Suppressor macrophage treated with lipopolysaccharide for 1 hour (primary cell): Measurements from ENCODE around the gene DGKI.

ENCODE experiments used
- DNase-seq, 3 donors: peaks; one replicate each; pipeline ENCODE4 v3.0.0-alpha.2; 2020 to 2022

Gene DGKI

DNA sequence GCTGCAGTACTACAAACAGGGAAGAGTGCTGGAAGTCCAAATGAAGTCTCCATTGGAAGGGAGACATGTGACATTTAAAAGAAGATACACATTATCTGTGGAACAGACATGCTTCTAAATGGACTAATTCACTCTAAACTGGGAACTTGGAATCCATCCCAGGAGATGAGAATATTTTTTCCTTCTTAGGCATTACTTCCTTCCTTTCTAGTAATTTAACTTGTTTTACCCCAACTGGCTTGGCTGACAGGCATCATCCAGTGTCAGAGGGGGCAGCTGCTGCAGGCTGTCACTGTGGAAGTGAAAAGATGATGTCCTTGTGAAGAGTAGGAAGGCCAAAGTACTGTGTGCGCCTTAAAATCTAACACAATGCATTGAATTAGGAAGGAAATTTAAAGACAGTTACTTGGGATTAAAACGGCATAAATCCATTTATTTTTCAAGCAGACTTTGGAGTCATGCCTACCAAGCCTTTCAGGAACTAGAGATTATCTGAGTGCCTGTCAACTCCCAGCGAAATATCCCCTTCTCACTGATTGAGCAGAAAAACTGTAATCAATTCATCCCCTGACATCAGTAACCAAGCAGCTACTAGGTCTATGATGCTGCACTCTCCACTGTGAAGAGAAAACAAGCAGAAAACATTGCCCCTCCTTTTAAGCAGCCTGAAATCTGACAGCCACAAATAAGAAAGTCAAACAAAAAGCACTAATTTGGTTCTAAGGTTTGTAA is 161.2 kb downstream of the DGKI start:
- DNase-seq, result no peak

DNA sequence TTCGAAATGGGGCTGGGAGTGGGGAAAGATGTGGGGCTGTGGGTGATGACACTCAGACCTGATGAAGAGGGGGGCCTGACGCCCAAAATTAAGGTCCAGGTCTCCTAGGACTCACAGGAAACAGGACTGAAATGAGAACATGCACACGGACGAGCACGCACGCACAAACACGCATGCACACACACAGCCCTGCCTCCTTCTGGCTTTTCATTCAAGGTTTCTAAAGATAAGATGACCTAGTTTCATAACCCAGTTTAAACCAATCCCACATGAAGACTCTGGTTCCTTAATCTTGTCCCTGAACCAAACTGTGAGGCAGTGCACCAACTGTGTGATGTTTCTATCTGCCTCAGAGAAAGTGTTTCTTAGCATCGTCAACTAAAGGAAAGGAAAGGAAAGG is 162.0 kb downstream of the DGKI start:
- no peak for DNase-seq

DNA sequence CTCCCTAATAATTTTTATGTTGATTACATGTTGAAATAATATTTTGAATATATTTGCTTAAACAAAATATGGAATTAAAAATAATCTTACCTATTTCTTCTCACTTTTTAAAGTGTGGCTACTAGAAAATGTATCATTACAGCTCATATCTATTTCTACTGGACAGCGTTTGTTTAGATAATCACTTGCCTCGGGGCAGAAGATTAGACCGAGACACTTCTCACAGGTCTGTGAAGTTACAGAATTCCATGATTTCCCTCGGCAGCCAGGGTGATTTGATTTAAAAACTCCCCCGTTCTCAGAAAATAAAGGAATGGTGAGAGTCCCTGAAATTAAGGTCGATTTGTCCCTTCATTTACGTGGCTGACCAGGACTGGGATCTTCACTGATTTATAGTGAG is 162.5 kb downstream of the DGKI start:
- DNase-seq, result no peak

DNA sequence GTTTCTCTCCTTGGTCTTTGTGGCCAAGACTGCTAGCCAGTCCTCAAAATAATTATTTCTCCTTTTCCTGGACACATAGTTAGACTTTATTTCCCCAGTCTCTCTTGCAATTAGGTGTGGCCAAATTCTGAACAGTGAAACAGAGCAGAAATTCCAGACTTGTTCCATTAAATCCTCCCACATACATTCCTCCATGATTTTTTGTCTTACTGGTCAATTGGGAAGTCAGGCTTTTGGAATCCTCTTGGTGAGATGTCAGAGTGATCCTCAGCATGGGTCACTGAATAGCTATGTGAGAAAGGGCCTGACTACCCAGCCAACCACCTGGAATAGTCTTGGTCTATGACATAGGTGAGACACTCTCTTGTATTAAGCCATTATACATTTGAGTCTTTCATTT is 164.2 kb downstream of the DGKI start:
- DNase-seq, result no peak

DNA sequence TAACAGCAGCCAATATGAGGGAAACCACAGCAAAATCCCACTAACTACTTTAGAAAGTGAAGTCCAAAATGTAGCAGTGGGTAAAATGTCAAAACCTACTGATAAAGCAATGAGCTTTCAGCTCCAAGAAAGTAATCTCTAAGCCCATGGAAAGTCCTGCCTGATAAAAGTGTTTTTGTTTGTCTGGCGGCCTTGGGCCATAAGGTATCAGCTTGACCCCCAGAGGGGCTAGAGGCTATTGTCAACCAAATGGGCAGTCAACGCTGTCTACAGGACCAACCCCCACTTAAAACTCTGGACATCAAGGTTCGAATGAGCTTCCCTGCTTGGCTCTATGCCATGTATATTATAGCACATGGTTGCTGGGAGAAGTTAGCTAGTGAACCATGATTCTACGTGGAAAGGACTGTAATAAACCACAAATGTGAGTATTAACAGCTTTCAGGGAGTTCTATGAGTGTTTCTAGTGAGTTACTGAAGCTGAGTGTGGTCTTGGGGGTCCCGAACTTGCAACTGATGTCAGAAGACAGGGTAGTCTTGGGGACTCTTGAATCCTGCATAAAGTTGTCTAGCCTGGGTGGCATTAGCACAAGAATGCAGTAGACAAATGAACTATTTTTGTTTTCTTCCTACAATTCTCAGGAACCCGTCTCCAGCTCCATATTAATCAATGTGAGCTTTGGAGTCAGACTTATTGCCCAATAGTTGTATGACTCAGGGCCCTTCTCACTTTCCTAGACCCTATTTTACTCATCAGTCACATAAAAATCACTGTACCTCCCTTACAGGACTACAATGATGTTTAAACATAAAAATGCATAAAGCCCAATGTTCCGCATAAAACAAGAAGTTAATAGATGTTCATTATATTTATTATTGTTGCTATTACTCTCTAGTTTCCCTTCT is 164.9 kb downstream of the DGKI start:
- peak; percentile 20 to 51 (median 39) for DNase-seq

DNA sequence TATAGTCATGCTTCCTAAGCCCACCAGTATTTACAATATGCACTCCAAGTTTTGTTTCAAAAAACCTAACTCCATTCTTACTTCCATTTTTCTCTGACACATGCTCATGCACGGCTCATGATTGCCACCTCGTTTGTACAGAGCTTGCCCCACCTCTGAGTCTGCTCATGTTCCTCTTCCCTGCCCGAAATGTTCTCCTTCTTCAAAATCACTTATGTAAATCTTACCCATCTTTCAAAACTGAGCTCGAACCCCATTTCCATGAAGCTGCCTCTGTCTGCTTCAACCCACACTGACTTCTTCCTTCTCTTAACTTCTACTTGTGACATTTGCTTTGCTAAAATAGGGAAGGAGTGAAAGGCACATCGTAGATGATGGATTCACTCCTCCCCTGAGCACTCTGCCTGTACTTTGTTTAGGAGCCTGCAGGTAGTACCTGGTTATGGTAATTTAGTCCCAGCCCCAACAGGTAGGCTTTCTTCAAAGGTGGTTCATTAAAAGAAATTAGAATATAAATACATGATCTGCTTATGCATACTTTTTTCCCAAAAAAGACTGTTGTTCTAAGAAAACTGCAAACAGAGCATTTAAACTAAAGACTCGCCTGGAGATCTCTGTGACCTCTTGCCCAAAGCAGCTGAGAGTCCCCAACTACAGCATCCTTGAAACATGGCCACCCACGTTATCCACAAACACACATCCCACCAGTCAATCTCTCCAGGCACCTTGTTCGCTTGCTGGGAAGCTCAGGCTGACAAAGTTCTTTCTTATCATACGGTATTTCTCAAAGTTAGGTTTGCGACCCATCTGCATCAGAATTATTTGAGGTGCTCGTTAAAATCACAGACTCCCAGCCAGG is 172.0 kb downstream of the DGKI start:
- DNase-seq, result peak; percentile 57 to 61 (median 58)

DNA sequence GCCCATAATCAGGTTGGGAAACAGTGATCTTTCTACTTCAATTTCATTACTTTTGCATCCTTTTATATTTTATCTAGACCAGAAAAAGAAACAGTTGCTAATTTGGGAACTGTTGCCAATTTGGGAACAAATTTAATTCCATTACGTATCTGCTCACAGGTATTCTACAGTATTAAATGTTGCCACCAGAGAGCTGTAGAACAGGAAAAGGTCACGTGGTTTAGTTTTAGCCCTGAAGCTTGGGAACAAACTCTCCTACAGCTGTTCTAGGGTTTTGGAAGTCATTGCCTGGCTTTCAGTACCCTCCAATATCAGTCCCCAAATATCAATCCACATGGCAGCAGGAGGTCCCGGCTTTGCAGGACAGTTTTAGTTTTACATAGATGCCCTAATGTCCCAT is 172.7 kb downstream of the DGKI start:
- DNase-seq, result no peak

DNA sequence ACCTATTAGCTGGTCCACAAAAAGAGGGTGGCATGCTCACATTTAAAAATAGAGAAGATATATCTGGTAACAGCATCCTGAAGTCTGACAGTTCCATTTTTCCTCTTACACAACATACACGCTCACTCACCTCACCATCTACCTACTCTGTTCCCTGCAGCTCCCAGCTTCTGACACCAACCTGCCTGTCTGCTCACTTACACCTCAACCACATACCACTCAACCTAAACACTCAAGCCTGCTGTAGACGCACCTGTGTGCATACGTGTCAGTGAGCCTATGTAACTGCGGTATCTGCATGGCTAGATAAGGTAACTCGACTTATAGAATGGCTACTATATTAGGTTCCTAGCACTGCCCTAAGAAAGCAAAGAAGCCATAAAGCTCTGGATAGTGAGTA is 174.9 kb downstream of the DGKI start:
- no peak for DNase-seq

DNA sequence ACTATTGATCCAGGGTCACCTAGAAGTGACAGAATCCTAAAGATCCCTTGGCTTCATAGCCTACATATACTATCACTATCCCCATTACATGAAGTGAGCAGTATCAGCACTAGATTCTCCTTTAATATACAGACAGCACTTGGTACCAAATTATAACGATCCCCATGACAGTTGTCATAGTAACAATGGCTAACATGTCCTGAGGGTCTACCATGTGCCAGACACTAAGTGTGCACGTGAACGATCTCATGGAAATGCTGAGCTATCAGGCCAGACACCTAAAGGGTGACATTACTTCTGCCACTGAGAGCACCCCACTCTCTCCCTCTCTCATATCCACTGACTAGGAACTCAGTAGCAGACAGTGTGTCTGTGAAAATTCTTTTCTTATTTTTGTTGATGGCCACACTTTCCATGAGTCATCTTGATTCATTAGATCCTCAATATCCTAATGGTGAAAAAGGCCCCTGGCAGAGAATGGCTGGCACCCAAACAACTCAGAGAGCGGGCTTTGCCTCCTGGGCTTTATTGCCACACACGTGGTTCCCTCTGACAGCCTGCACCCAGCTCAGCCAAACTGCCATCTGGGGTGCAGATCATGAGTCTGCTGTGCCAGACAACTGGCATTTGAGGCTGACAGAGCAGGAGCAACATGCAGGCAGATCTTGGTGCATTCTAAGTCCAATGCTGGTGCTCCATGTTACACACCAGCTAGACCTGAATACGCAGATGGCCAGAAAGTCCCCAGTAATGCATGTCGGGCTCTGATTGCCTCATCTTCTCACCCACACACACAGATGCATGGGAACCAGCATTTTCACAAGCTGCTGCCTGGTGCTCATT is 176.3 kb downstream of the DGKI start:
- DNase-seq, result peak; percentile 27 to 35 (median 33)

DNA sequence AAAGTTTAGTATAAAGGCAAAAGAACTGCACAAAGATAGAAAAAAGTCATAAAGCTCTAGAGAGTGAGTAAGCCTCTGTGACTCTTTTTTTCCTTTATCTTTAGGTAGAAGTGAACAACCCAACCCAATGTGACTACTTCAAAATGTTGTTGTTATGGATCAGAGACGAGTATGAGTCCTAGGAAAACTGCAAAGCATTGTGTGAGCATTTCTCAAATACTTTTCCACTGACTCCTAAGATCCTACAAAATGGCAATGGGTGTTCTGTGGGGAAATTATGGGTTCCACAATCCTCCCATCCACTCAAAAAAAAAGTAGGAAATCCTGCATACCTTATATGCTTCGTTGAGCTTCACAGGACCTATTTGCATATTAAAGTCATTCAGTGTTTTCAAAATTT is 177.1 kb downstream of the DGKI start:
- DNase-seq, result no peak

DNA sequence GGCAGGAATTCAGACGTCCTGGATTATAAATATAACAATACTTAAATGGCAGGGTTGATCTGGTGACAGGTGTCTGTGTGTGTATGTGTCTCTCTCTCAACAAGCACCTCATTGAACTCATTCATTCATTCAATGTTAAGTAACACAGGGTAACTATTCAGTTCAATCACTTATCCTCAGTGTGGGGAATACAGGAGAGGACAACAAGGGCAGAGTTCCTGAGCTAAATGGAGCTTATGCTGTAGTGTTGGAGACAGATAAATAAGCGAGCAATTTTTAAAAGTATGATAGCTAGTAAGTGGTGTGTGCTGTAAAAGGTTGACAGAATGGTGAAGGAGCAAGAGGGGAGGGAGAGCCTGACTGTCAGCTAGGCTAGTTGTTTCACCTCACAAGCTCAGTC is 178.4 kb downstream of the DGKI start:
- DNase-seq, result no peak

DNA sequence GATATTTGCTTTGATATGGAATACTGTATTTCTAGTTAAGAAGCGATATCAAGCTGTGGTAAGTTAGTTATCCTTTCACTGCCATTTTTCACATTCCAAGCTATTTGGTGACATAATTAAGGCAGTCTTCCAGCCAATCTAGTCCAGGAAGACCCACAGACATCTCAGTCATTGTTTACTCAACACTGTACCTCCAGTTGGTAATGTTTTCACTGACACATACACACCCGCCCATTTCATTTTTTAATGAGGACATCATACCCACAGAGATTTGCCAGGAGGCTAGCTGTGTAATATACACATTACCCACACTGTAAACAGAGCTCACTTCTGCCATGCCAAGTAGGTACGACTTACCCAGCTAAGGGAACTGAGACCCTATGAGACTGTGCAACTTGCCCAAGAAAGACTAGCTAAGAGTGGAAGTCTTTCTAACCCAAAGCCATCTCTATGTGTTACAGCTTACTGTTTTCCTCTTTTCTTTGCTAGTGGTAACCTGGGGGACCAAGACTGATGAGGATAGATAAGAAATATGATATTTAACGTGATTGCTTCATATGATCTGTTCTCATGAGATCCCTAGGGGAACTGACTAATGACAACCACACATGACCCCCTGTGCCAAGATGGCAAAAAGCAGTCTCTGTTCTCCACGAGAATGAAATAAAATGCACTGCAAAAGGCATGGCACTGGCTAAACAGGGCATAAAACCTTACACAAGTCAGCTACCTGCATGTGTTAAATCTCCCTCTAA is 179.0 kb downstream of the DGKI start:
- no peak for DNase-seq

DNA sequence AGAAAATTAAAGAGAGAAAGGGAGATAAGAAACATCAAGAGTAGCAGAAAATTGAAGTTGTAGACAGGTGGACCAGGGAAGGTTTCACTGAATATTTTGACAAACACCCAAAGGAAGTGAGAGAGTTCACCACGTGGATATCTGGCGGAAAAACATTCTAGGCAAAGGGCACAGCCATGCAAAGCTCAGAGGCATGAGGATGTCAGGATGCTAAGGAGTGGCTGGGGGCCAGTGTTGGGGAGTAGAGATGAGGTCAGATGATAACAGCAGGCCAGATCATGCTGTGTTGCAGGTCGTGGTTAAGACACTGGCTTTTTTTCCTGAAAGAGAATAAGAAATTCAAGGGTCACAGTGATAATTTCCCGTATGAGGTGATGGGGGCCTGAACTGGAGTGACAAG is 181.9 kb downstream of the DGKI start:
- no peak for DNase-seq

DNA sequence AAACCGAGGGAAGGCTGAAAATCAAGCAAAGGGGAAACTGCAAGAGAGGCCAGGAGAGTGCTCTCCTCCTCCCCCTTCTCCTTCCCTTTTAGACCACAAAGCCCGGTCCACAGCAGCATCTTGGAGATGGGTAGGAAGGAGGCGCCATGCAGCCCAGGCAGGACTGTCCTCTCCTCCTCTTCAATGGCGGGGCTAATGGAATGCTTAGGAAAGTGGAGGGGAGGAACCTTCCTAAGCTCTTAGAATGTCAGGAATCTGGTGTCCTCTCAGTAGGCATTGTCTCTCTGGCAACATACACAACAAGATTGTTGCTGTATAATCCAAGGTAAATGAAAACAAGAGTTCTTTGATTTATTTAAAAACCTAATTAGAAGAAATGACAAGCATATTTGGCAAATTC is 185.1 kb downstream of the DGKI start:
- DNase-seq, result no peak

DNA sequence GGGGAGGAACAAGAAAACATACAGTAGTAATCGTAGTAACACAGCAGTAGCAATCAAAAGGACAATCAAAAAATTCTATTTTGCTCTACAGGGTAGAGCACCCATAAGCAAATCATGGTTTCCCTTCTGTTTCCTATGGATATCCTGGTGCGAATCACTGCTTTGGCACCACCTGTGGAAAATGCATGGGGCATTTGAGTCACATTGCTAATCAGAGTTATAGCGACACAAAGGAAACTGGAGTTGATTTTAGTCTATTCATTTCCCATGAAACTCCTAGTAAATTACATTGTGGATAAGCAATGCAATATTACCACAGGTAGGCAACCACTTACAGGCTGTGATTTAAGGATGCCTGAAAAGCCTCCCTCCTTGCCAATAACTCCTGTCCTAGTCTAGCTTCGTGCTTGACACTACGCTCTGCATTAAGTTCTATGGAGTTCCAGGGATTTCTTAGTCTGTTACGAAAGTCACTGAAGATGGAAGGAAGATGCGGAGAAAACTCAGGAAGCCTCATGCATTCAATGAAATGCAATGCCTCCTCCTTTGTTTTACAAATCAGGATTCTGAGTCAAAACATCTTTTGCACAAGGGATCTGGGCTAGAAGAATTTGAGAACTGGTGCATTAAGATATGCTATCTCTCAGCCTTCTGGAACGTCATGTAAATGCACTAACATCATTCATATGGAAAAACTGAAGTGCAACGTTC is 188.4 kb downstream of the DGKI start:
- DNase-seq, result no peak

DNA sequence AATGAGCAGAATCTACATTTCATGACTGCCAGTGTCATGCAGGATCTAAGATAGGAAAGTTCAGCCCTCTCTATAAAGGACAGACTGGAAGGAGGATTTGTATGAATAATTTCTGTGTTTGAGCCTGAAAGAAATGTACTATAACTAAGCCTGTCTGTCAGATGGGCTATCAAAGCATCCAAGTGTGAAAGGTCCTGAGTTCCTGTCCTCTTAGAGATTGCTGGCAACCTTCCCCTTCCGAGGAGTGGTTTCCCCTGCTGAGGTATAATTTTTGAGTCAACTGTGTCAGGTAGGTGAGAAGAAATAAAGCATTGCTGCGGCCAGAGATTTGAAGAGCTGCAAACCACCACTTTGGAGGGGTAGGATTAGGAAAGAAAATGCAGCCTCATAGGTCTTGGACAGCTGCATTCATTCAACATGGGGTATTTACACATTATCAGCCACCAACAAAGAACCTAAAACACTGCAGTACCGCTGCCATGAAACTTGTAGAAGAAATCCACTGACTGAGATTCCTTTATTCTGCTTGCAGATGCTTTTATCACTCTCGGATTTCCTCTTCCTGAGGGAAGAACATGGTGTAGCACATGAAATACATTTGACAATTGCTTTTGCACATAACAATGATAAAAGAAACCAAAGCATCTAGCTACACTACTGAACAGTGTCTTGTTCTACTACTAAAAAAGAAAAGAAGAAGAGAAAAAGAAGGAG is 189.1 kb downstream of the DGKI start:
- no peak for DNase-seq

DNA sequence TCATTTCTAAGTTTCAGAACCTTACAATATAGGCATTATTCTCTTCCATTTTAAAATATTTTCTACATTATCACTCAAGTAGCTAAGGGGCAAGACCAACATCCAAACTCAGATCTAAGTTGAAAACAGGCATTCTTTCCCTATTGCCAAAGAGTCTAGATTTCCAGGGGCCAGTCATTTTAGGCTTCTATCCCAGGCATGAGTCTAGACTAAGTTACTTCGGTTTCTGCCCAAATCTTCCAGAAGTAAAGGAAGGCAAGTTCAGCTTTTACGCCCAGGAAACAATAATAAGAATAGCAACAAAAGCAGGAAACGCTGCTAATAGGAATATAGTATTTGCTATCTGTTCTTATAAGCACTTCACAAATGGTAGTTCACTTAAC is 189.9 kb downstream of the DGKI start:
- DNase-seq, result no peak

DNA sequence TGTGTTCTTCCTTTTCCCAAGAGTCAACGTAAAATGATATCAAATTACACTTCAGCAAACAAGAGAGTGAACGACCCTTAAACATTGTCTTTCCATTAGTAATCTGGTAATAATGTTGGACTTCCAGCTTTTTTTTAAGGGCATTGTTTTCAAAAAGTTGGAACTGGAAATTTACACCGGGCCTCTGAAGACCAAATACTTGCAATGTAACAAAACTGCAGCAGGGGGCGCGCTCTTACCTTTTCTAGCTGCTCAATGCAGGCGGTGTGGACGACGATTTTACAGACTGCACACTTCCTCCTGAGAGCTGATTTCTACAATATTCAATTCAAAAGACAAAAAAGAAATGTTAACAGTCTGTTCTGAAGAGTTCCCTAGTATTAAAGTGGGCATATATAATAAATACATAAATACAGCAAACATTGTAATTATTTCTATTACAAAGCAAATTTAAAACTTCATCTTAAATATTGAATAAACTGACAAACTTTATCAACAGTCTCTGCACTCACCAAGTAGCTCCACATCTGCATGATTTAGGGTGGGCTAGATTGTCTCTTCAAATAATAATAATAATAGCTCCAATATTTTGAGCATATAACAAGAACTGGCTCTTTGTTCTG is 190.4 kb downstream of the DGKI start:
- peak; percentile 85 to 90 (median 88) for DNase-seq

DNA sequence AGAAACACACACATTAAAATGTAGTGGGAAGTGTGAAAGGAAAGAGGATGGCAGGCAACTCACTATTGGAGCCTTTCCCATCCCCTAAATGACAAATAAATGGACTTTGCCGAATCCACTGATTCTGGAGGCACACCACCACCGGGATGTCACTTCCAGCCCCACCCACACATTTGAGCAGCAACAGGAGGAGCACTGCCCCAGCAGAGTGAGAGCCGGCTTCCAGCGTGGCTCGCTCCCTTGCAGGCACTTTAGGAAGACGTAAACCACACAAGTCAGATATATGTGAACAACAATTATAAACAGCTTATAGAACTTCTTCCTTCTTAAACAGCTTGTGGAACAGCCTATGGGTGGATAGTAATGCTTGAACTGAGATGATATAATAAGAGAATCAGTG is 191.0 kb downstream of the DGKI start:
- DNase-seq, result no peak

DNA sequence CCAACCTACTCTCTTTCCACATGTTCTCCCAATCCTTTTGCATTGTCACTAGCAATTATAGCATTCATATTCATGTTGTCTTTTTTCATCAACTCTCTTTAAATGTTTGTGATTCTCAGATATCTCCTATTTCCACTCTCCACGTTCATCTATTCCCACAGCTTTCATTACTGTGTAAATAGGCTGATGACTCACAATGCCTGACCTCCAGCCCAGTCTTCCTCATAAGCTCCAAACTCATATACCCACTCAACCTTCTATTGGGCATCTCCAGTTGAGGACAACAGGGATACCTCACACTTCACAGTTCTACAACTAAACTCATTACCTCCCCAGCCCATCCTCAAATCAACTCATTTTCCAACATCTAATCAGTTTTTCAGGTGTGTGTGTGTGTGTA is 194.1 kb downstream of the DGKI start:
- DNase-seq, result peak in 1 of 3 donors; percentile 18
